Panc1 (cell line): ENCODE results near the gene LZTS3. TPM values are rescaled to one million over a fixed set of nuclear protein-coding genes. Genes with fewer than 3 reads are reported as not detected.

Experiments used
- ATAC-seq: fragments of 200-7000 bp; cut with Tn5 transposase; 2 replicates; pipeline ENCODE4 v1.9.1; 2020; ENCODE audit warnings: mild to moderate bottlenecking, moderate library complexity
- BruUV-seq: library from RNA; stranded (reverse); fragments of 400-500 nt; replicated peaks from 2 replicates; lab custom pipeline; 2021; lab: Mats Ljungman, UMichigan
- CTCF ChIA-PET: fragments of 300-600 bp; sonication (Branson Sonifier 250); formaldehyde crosslinking; loops from one replicate; lab custom pipeline; 2022; ENCODE audit warnings: antibody characterized with exemption; lab: Charles Lee
- POLR2A ChIA-PET: fragments of 300-600 bp; sonication (Branson Sonifier 250); formaldehyde crosslinking; loops from one replicate; lab custom pipeline; 2022; ENCODE audit warnings: antibody characterized with exemption; lab: Charles Lee
- DNase-seq: peaks from one replicate; pipeline ENCODE4 v3.0.0-alpha.2; 2010; ENCODE audit warnings: low read depth, low spot score
- H3K27ac ChIP-seq: 2 replicates; pipeline ENCODE4 v1.5.1; 2011; ENCODE audit warnings: mild to moderate bottlenecking, low read length, inconsistent platforms
- H3K27me3 ChIP-seq: fragments of 200-500 bp; sonication (Bioruptor generic); 2 replicates; pipeline ENCODE4 v1.6.0; 2014; ENCODE audit warnings: low read length, inconsistent platforms; ENCODE audit not compliant: control insufficient read depth, insufficient read depth
- H3K36me3 ChIP-seq: fragments of 200-500 bp; sonication (Bioruptor generic); 2 replicates; pipeline ENCODE4 v1.5.1; 2014; ENCODE audit warnings: inconsistent platforms, mild to moderate bottlenecking, low read length, moderate library complexity; ENCODE audit not compliant: control insufficient read depth, insufficient read depth
- H3K4me1 ChIP-seq: 2 replicates; pipeline ENCODE4 v1.5.1; 2011; ENCODE audit warnings: inconsistent platforms, mild to moderate bottlenecking, low read length, moderate library complexity; ENCODE audit not compliant: control insufficient read depth, insufficient read depth
- H3K4me3 ChIP-seq, 2 experiments: 2 replicates each; pipeline ENCODE4 v1.5.1; 2011 to 2012; ENCODE audit warnings: low read depth in 2 of 2, low read length in 2 of 2, mild to moderate bottlenecking in 2 of 2, inconsistent platforms in 1 of 2, moderate library complexity in 1 of 2
- H3K9me3 ChIP-seq: fragments of 200-500 bp; sonication (Bioruptor generic); 2 replicates; pipeline ENCODE4 v1.5.1; 2014; ENCODE audit warnings: low read depth, mild to moderate bottlenecking, inconsistent platforms, low read length, moderate library complexity; ENCODE audit not compliant: control insufficient read depth, insufficient read depth
- CTCF ChIP-seq: fragments of 450-650 bp; IDR thresholded peaks from 2 replicates; pipeline ENCODE4 v1.5.1; 2017; ENCODE audit warnings: mild to moderate bottlenecking
- POLR2AphosphoS5 ChIP-seq: IDR thresholded peaks from 2 replicates; pipeline ENCODE4 v1.6.1; 2012; ENCODE audit warnings: mild to moderate bottlenecking, low read depth, low read length, moderate library complexity
- REST ChIP-seq, 2 experiments: IDR thresholded peaks; 2 replicates each; pipeline ENCODE4 v1.6.1; 2011 to 2012; ENCODE audit warnings: low read depth in 2 of 2, control low read depth in 1 of 2, low read length in 1 of 2, mild to moderate bottlenecking in 1 of 2, moderate library complexity in 1 of 2; ENCODE audit not compliant: insufficient read depth in 1 of 2
- SIN3A ChIP-seq: IDR thresholded peaks from 2 replicates; pipeline ENCODE4 v1.6.1; 2012; ENCODE audit warnings: low read depth, mild to moderate bottlenecking, low read length, moderate library complexity, borderline replicate concordance; ENCODE audit not compliant: insufficient read depth
- TCF7L2 ChIP-seq: IDR thresholded peaks from 2 replicates; pipeline ENCODE4 v1.6.1; 2011; ENCODE audit warnings: mild to moderate bottlenecking, low read depth, low read length, inconsistent platforms
- in situ Hi-C: cut with HindIII; loops from 2 replicates; pipeline ENCODE4 v1.10.0; 2016; ENCODE audit warnings: low sequenced_read_pairs, low pct_unique_long_range_greater_than_20kb
- intact Hi-C: fragments of 100-400 bp; cut with micrococcal nuclease; formaldehyde crosslinking; loops from one replicate; pipeline ENCODE4 v1.10.0; 2022; ENCODE audit not compliant: unreplicated experiment
- total RNA-seq: library from RNA; stranded (reverse); gene quantifications from one replicate; pipeline ENCODE4 v1.2.1, GENCODE V29; 2021; ENCODE audit not compliant: unreplicated experiment

Gene LZTS3
- total RNA-seq, 1 experiment from 2014 or later, result 5.2 TPM

- TF ChIP-seq CTCF, result no peak
- TF ChIP-seq REST (IDR thresholded peaks at IDR 0.05; ENCODE audit: insufficient read depth in 1 of 2, low read depth in 2 of 2, low read length in 1 of 2), result no peak
- TF ChIP-seq SIN3A, result no peak
- TF ChIP-seq TCF7L2, result no peak
- no peak for TF ChIP-seq POLR2AphosphoS5
- Histone ChIP-seq H3K27me3 (no peaks in the 10 kb centered on the region), H3K27ac (no peak overlapping the region), H3K4me1 (peaks cover 6% of the 10 kb centered on the region; the same call in 1 of the 2 replicates), H3K9me3 (no peaks in the 10 kb centered on the region), H3K4me3 (no peak overlapping the region), H3K36me3 (no peaks in the 10 kb centered on the region)
- in situ Hi-C loops (no loop called here), intact Hi-C loops (no loop called here)
- no peak for DNase-seq
- ChIA-PET POLR2A (no interaction called here), CTCF (no interaction called here)
- BruUV-seq, result no TSS peak
- ATAC-seq, result no peak
These were observed 4.3 kb downstream of the LZTS3 start for GRCh38 chr20:3168829-3169590.

- Histone ChIP-seq H3K36me3 (no peaks in the 10 kb centered on the region), H3K9me3 (no peaks in the 10 kb centered on the region), H3K27me3 (no peaks in the 10 kb centered on the region), H3K4me1 (peaks cover 6% of the 10 kb centered on the region; the same call in 1 of the 2 replicates), H3K27ac (no peak overlapping the region), H3K4me3 (no peak overlapping the region)
- ChIA-PET POLR2A (no interaction called here), CTCF (interaction anchor here (0.7 kb wide), 1 partner anchor 184 kb away, joined by 3 read pairs; no protein-coding TSS in a partner anchor)
- TF ChIP-seq SIN3A (no peak), CTCF (no peak; the same call in 1 of the 2 replicates), REST (IDR thresholded peaks at IDR 0.05; ENCODE audit: insufficient read depth in 1 of 2, low read depth in 2 of 2, low read length in 1 of 2) (no peak), TCF7L2 (no peak), POLR2AphosphoS5 (no peak)
- no peak for DNase-seq
- BruUV-seq, result no TSS peak
- no peak for ATAC-seq
- in situ Hi-C loops (no loop called here), intact Hi-C loops (no loop called here)
These were observed 5.1 kb downstream of the LZTS3 start for GRCh38 chr20:3168079-3168828.
